Upper lobe of left lung (tissue), 4 donors: ENCODE results near the gene RSPH10B2.
"Not testable (repeated sequence)": the region's sequence is repeated elsewhere in the genome, so short reads cannot be mapped to it uniquely, and the experiment has no call there.

Source experiments
- EP300 ChIP-seq, 4 donors: sonication (generic); formaldehyde crosslinking; IDR thresholded peaks; one replicate each; pipeline ENCODE4 v1.5.1; 2017; ENCODE audit warnings: antibody characterized with exemption in 4 of 4, control low read depth in 2 of 4
- POLR2A ChIP-seq, 4 donors: fragments of 450-650 bp; IDR thresholded peaks; one replicate each; pipeline ENCODE4 v1.5.1; 2016 to 2017; ENCODE audit warnings: antibody characterized with exemption in 4 of 4, mild to moderate bottlenecking in 2 of 4
- POLR2AphosphoS5 ChIP-seq, 2 donors: sonication (generic); formaldehyde crosslinking; IDR thresholded peaks; one replicate each; pipeline ENCODE4 v1.5.1; 2017; ENCODE audit warnings: antibody characterized with exemption in 2 of 2
- TF ChIP-seq, protein P1 (sequence below), 6 experiments: fragments of 450-650 bp in 4 of 6; fragments of 200-600 bp in 2 of 6; sonication (generic) in 2 of 6; IDR thresholded peaks; one replicate each; pipeline ENCODE4 v1.5.1; 2016 to 2019; ENCODE audit warnings: antibody characterized with exemption in 6 of 6

- TF ChIP-seq, protein P1, sequence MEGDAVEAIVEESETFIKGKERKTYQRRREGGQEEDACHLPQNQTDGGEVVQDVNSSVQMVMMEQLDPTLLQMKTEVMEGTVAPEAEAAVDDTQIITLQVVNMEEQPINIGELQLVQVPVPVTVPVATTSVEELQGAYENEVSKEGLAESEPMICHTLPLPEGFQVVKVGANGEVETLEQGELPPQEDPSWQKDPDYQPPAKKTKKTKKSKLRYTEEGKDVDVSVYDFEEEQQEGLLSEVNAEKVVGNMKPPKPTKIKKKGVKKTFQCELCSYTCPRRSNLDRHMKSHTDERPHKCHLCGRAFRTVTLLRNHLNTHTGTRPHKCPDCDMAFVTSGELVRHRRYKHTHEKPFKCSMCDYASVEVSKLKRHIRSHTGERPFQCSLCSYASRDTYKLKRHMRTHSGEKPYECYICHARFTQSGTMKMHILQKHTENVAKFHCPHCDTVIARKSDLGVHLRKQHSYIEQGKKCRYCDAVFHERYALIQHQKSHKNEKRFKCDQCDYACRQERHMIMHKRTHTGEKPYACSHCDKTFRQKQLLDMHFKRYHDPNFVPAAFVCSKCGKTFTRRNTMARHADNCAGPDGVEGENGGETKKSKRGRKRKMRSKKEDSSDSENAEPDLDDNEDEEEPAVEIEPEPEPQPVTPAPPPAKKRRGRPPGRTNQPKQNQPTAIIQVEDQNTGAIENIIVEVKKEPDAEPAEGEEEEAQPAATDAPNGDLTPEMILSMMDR (IDR thresholded peaks at IDR 0.05): not testable (repeated sequence)
- not testable (repeated sequence) for TF ChIP-seq POLR2A, POLR2AphosphoS5, EP300 (IDR thresholded peaks at IDR 0.05)
Measured at GRCh38 chr7:6813011-6813410, 59.1 kb downstream of the RSPH10B2 start.
